Measurements from ENCODE around the gene GPD2.

DNA sequence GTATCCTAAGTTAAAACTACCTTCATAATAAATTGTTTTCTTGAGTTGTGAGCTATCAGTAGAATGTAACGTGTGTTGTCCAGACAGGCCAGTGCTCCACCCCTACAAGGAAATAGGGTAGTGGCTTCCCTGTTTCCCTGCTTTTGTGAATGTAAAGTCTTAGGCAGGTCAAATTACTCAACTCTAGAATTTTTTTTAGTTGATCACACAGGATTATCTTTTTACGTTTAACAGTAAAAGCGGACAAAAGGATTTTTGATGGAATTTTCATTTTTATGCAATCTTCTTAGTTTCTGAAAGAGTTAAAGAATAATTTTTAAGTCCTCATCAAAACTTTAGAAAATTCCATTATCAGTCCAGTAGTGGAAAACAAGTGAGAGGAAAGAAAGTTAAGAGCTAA lies 38.2 kb downstream of the GPD2 start:
- TF ChIP-seq, protein P1, sequence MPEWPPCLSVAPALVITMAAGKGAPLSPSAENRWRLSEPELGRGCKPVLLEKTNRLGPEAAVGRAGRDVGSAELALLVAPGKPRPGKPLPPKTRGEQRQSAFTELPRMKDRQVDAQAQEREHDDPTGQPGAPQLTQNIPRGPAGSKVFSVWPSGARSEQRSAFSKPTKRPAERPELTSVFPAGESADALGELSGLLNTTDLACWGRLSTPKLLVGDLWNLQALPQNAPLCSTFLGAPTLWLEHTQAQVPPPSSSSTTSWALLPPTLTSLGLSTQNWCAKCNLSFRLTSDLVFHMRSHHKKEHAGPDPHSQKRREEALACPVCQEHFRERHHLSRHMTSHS (tag by site-specific recombination; IDR thresholded peaks at IDR 0.05): no peak
- TF ChIP-seq ZNF830 (tag by site-specific recombination; IDR thresholded peaks at IDR 0.05; ENCODE audit: low read depth) (no peak), TCF7L2 (IDR thresholded peaks at IDR 0.05; ENCODE audit: borderline replicate concordance, low read depth, low read length) (no peak)
- TF ChIP-seq, protein P2, sequence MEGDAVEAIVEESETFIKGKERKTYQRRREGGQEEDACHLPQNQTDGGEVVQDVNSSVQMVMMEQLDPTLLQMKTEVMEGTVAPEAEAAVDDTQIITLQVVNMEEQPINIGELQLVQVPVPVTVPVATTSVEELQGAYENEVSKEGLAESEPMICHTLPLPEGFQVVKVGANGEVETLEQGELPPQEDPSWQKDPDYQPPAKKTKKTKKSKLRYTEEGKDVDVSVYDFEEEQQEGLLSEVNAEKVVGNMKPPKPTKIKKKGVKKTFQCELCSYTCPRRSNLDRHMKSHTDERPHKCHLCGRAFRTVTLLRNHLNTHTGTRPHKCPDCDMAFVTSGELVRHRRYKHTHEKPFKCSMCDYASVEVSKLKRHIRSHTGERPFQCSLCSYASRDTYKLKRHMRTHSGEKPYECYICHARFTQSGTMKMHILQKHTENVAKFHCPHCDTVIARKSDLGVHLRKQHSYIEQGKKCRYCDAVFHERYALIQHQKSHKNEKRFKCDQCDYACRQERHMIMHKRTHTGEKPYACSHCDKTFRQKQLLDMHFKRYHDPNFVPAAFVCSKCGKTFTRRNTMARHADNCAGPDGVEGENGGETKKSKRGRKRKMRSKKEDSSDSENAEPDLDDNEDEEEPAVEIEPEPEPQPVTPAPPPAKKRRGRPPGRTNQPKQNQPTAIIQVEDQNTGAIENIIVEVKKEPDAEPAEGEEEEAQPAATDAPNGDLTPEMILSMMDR (tag by site-specific recombination; IDR thresholded peaks at IDR 0.05): no peak
- TF ChIP-seq, protein P3, sequence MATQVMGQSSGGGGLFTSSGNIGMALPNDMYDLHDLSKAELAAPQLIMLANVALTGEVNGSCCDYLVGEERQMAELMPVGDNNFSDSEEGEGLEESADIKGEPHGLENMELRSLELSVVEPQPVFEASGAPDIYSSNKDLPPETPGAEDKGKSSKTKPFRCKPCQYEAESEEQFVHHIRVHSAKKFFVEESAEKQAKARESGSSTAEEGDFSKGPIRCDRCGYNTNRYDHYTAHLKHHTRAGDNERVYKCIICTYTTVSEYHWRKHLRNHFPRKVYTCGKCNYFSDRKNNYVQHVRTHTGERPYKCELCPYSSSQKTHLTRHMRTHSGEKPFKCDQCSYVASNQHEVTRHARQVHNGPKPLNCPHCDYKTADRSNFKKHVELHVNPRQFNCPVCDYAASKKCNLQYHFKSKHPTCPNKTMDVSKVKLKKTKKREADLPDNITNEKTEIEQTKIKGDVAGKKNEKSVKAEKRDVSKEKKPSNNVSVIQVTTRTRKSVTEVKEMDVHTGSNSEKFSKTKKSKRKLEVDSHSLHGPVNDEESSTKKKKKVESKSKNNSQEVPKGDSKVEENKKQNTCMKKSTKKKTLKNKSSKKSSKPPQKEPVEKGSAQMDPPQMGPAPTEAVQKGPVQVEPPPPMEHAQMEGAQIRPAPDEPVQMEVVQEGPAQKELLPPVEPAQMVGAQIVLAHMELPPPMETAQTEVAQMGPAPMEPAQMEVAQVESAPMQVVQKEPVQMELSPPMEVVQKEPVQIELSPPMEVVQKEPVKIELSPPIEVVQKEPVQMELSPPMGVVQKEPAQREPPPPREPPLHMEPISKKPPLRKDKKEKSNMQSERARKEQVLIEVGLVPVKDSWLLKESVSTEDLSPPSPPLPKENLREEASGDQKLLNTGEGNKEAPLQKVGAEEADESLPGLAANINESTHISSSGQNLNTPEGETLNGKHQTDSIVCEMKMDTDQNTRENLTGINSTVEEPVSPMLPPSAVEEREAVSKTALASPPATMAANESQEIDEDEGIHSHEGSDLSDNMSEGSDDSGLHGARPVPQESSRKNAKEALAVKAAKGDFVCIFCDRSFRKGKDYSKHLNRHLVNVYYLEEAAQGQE (tag by site-specific recombination; IDR thresholded peaks at IDR 0.05): no peak
